Nephron (organoid): ENCODE measurements around the gene PTPRN2.

Experiments
- H3K27ac Mint-ChIP-seq, 3 experiments: 2 replicates each; pipeline ENCODE4 v1.8.0; 2020; ENCODE audit warnings: mixed read lengths in 3 of 3, mild to moderate bottlenecking in 2 of 3, moderate library complexity in 1 of 3
- H3K27me3 Mint-ChIP-seq: 2 replicates; pipeline ENCODE4 v1.8.0; 2021; ENCODE audit warnings: low read depth, mild to moderate bottlenecking, moderate library complexity, mixed read lengths
- H3K36me3 Mint-ChIP-seq: 2 replicates; pipeline ENCODE4 v1.8.0; 2020; ENCODE audit warnings: low read depth, mixed read lengths
- H3K4me1 Mint-ChIP-seq: 2 replicates; pipeline ENCODE4 v1.8.0; 2020; ENCODE audit warnings: mixed read lengths
- H3K4me3 Mint-ChIP-seq, 3 experiments: 2 replicates each; pipeline ENCODE4 v1.8.0; 2020; ENCODE audit warnings: mild to moderate bottlenecking in 3 of 3, mixed read lengths in 3 of 3, moderate library complexity in 2 of 3
- H3K9me3 Mint-ChIP-seq: 2 replicates; pipeline ENCODE4 v1.8.0; 2020; ENCODE audit warnings: mixed read lengths
- TF ChIP-seq, protein P1 (sequence below), 3 experiments: fragments of 200-600 bp; sonication (generic); IDR thresholded peaks; one replicate each; pipeline ENCODE4 v1.5.0; 2021; ENCODE audit warnings: antibody characterized with exemption in 3 of 3; ENCODE audit not compliant: unreplicated experiment in 3 of 3

Gene PTPRN2

DNA sequence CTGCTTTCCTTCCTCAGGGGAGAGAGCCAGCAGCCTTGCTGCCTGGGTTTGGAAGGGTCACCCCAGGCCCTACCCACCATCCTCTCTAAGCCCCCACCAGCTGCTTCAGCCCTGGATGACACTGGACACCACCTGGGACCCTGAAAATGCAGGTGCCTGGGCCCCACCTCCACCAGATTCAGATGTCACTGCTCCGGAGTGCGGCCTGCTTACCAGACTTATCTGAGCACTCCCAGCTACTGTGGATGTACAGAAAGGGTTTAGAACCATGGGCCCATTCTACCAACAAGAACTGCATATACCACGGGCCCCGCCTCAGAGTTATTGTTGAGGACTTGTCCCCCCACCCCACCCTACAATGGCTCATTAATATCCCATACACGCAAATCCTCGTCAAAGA, 172.3 kb downstream of the PTPRN2 start:
- peaks cover 13% of the 10 kb centered on the region for H3K9me3 Mint-ChIP-seq
- no peak overlapping the region for H3K4me3 Mint-ChIP-seq
- no peak overlapping the region for H3K27ac Mint-ChIP-seq
- peaks cover 13% of the 10 kb centered on the region for H3K27me3 Mint-ChIP-seq
- H3K4me1 Mint-ChIP-seq = no peaks in the 10 kb centered on the region
- TF ChIP-seq, protein P1, sequence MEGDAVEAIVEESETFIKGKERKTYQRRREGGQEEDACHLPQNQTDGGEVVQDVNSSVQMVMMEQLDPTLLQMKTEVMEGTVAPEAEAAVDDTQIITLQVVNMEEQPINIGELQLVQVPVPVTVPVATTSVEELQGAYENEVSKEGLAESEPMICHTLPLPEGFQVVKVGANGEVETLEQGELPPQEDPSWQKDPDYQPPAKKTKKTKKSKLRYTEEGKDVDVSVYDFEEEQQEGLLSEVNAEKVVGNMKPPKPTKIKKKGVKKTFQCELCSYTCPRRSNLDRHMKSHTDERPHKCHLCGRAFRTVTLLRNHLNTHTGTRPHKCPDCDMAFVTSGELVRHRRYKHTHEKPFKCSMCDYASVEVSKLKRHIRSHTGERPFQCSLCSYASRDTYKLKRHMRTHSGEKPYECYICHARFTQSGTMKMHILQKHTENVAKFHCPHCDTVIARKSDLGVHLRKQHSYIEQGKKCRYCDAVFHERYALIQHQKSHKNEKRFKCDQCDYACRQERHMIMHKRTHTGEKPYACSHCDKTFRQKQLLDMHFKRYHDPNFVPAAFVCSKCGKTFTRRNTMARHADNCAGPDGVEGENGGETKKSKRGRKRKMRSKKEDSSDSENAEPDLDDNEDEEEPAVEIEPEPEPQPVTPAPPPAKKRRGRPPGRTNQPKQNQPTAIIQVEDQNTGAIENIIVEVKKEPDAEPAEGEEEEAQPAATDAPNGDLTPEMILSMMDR (IDR thresholded peaks at IDR 0.05; ENCODE audit: unreplicated experiment in 3 of 3) = no peak
- no peaks in the 10 kb centered on the region for H3K36me3 Mint-ChIP-seq

DNA sequence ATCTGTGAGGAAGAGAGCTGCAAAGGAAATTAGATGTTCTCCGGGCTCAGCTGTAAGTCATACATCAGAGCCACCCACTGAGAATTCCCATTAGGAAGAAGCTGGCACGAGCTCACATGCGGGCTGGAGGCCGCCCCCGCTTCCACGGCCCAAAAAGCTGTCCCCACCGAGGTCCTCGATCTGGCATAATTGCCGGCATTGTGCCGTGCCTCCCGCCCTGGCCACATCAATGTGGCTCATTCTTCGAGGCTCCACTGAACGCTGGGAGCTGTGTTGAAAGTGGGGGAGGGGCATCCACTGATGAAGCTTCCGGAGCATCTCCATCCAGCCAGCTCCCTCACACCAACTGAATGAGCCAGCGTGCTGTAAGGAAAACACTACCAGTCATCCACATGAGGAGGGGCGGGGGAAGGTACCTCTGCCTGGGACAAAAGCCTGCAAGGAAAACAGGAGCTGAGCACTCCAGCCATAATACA, 173.1 kb downstream of the PTPRN2 start:
- peak overlapping the region in 1 of 3 experiments; percentile 31 for H3K27ac Mint-ChIP-seq
- H3K9me3 Mint-ChIP-seq = peaks cover 13% of the 10 kb centered on the region
- no peak overlapping the region for H3K4me3 Mint-ChIP-seq
- TF ChIP-seq, protein P1 (IDR thresholded peaks at IDR 0.05; ENCODE audit: unreplicated experiment in 3 of 3) = no peak
- H3K36me3 Mint-ChIP-seq = no peaks in the 10 kb centered on the region
- no peaks in the 10 kb centered on the region for H3K4me1 Mint-ChIP-seq
- peaks cover 17% of the 10 kb centered on the region for H3K27me3 Mint-ChIP-seq

- Mint-ChIP-seq H3K27ac (peak overlapping the region in 2 of 3 experiments; percentile 31), H3K27me3 (peaks cover 20% of the 10 kb centered on the region), H3K4me1 (no peaks in the 10 kb centered on the region), H3K36me3 (no peaks in the 10 kb centered on the region), H3K4me3 (no peak overlapping the region), H3K9me3 (peaks cover 13% of the 10 kb centered on the region)
- TF ChIP-seq, protein P1 (IDR thresholded peaks at IDR 0.05; ENCODE audit: unreplicated experiment in 3 of 3) = no peak
Observed at GRCh38 chr7:158414002-158414401, 173.6 kb downstream of the PTPRN2 start.

- Mint-ChIP-seq H3K27me3 (peaks cover 18% of the 10 kb centered on the region), H3K27ac (no peak overlapping the region), H3K4me3 (no peak overlapping the region), H3K4me1 (no peaks in the 10 kb centered on the region), H3K9me3 (peaks cover 2% of the 10 kb centered on the region), H3K36me3 (no peaks in the 10 kb centered on the region)
- TF ChIP-seq, protein P1 (IDR thresholded peaks at IDR 0.05; ENCODE audit: unreplicated experiment in 3 of 3) = no peak
Observed at GRCh38 chr7:158411232-158411950, 176.2 kb downstream of the PTPRN2 start.

- no peak overlapping the region for H3K4me3 Mint-ChIP-seq
- no peaks in the 10 kb centered on the region for H3K9me3 Mint-ChIP-seq
- peaks cover 15% of the 10 kb centered on the region for H3K27me3 Mint-ChIP-seq
- no peaks in the 10 kb centered on the region for H3K4me1 Mint-ChIP-seq
- H3K27ac Mint-ChIP-seq = no peak overlapping the region
- H3K36me3 Mint-ChIP-seq = no peaks in the 10 kb centered on the region
- TF ChIP-seq, protein P1 (IDR thresholded peaks at IDR 0.05; ENCODE audit: unreplicated experiment in 3 of 3) = no peak
Observed at GRCh38 chr7:158410720-158411119, 176.9 kb downstream of the PTPRN2 start.

GRCh38 chr7:158409816-158410330, 177.8 kb downstream of the PTPRN2 start:
- Mint-ChIP-seq H3K4me3 (no peak overlapping the region), H3K36me3 (no peaks in the 10 kb centered on the region), H3K9me3 (no peaks in the 10 kb centered on the region), H3K27me3 (peaks cover 14% of the 10 kb centered on the region), H3K4me1 (no peaks in the 10 kb centered on the region), H3K27ac (no peak overlapping the region)
- TF ChIP-seq, protein P1 (IDR thresholded peaks at IDR 0.05; ENCODE audit: unreplicated experiment in 3 of 3) = no peak
